HT1080 (cell line): Measurements from ENCODE around the gene STEAP1. TPM values are rescaled to one million over a fixed set of nuclear protein-coding genes. Genes with fewer than 3 reads are reported as not detected.

ENCODE experiments used
- DNase-seq: peaks from one replicate; pipeline ENCODE4 v3.0.0-alpha.2; 2015; ENCODE audit warnings: low read depth
- total RNA-seq: library from RNA; depleted of rRNA; stranded (reverse); fragments of >200 nt; shearing (Covaris generic); gene quantifications from 2 replicates; pipeline ENCODE4 v1.2.3, GENCODE V29; 2014; rRNA removed

Gene STEAP1
- total RNA-seq, 1 experiment from 2014 or later: 50.3 TPM

- peak; percentile 94 for DNase-seq
Observed at GRCh38 chr7:90211391-90212148, 57.3 kb downstream of the STEAP1 start, which contains the start of gene STEAP2. STEAP2 (plus strand) TSS chr7:90211740; CDS start chr7:90225083, 13,343 bp downstream.

DNA sequence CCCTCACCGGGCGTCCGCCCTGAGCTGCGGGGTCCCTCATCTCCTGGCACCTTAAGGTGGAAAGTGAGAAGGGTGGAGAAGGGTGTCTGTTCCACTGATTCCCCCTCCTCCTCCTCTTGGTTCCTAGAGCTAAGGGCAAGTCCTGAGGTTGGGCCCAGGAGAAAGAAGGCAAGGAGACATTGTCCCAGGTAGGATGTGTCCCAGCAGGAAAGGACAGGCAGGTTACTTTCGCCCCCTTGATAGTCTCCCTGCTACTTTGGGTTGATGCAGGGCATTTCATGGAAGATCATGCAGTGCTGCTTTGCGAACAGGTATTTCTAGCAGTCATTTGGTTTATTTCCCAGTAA is 57.9 kb downstream of the STEAP1 start:
- DNase-seq: peak; percentile 15

DNA sequence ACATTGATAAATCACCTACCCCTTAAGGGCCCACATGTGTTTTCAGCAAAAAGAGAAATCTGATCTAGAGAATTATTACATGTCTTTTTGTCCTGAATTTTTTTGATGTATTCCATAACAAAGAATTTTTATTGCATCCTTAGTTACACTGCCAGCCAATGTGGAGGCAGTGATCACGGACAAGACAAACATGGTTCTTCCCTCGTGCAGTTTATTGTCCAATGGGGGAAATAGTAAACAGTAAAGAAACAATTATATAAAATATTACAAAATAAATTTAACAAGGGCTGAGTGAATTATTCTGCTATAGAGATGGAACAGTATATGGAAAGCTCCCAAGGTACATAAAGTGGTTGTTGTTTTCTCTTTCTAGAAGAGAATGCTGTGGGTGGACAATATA is 59.3 kb downstream of the STEAP1 start:
- DNase-seq: no peak

Other genes starting within 250 kb of the STEAP1 start
- gene STEAP2, start 57.3 kb downstream of the STEAP1 start, total RNA-seq: 6.7 and 8.6 TPM in 2 replicates
- 2.3 and 2.5 TPM in 2 replicates for gene CFAP69, start 90.7 kb downstream of the STEAP1 start, total RNA-seq
- not detected in 2 replicates for gene FAM237B, start 166.8 kb downstream of the STEAP1 start, total RNA-seq
- 15.1 and 15.5 TPM in 2 replicates for gene GTPBP10, start 192.2 kb downstream of the STEAP1 start, total RNA-seq
- 27.5 and 43.9 TPM in 2 replicates for gene CLDN12, start 249.0 kb downstream of the STEAP1 start, total RNA-seq